HEK293T (cell line): Measurements from ENCODE around the gene CIART.
"Not testable (repeated sequence)": the region's sequence is repeated elsewhere in the genome, so short reads cannot be mapped to it uniquely, and the experiment has no call there.

Source experiments
- CTCF ChIA-PET: fragments of 350-600 bp; formaldehyde crosslinking; extraction: SDS; loops from one replicate; lab custom pipeline; 2021; ENCODE audit warnings: antibody characterized with exemption, inconsistent platforms; lab: Yijun Ruan, JAX
- POLR2A ChIA-PET: fragments of 350-600 bp; formaldehyde crosslinking; extraction: SDS; loops from one replicate; lab custom pipeline; 2020; ENCODE audit warnings: antibody characterized with exemption, inconsistent platforms; lab: Yijun Ruan, JAX
- DNase-seq: peaks from one replicate; pipeline ENCODE4 v3.0.0; 2012; ENCODE audit warnings: mixed read lengths; ENCODE audit errors: extremely low spot score
- ARNT ChIP-seq: fragments of 450-650 bp; IDR thresholded peaks from 2 replicates; pipeline ENCODE4 v1.6.1; 2017; ENCODE audit warnings: mild to moderate bottlenecking
- BHLHE40 ChIP-seq: fragments of 450-650 bp; IDR thresholded peaks from 2 replicates; pipeline ENCODE4 v1.6.1; 2016; ENCODE audit warnings: mild to moderate bottlenecking, moderate library complexity, borderline replicate concordance
- CTBP1 ChIP-seq: fragments of 450-650 bp; IDR thresholded peaks from 2 replicates; pipeline ENCODE4 v1.6.1; 2016; ENCODE audit warnings: borderline replicate concordance
- ELF4 ChIP-seq: fragments of 450-650 bp; IDR thresholded peaks from 2 replicates; pipeline ENCODE4 v1.6.1; 2017; ENCODE audit warnings: antibody characterized with exemption
- FOXA1 ChIP-seq: fragments of 450-650 bp; IDR thresholded peaks from 2 replicates; pipeline ENCODE4 v1.6.1; 2016; ENCODE audit warnings: mild to moderate bottlenecking
- FOXK2 ChIP-seq: fragments of 450-650 bp; IDR thresholded peaks from 2 replicates; pipeline ENCODE4 v1.6.1; 2016; ENCODE audit warnings: mild to moderate bottlenecking
- FOXM1 ChIP-seq: fragments of 450-650 bp; IDR thresholded peaks from 2 replicates; pipeline ENCODE4 v1.6.1; 2017; ENCODE audit warnings: mild to moderate bottlenecking, borderline replicate concordance
- HDGF ChIP-seq: fragments of 450-650 bp; IDR thresholded peaks from 2 replicates; pipeline ENCODE4 v1.6.1; 2017; ENCODE audit warnings: antibody characterized with exemption, borderline replicate concordance
- L3MBTL2 ChIP-seq: fragments of 450-650 bp; conservative IDR thresholded peaks from 2 replicates; pipeline ENCODE4 v1.6.1; 2016; ENCODE audit warnings: mild to moderate bottlenecking
- LEF1 ChIP-seq: fragments of 450-650 bp; IDR thresholded peaks from 2 replicates; pipeline ENCODE4 v1.6.1; 2017; ENCODE audit warnings: mild to moderate bottlenecking, borderline replicate concordance
- NFRKB ChIP-seq: fragments of 450-650 bp; IDR thresholded peaks from 2 replicates; pipeline ENCODE4 v1.6.1; 2016; ENCODE audit warnings: mild to moderate bottlenecking, moderate library complexity
- PKNOX1 ChIP-seq: fragments of 450-650 bp; IDR thresholded peaks from 2 replicates; pipeline ENCODE4 v1.6.1; 2016
- SP1 ChIP-seq: fragments of 450-650 bp; IDR thresholded peaks from 2 replicates; pipeline ENCODE4 v1.6.1; 2017
- SUZ12 ChIP-seq: fragments of 450-650 bp; IDR thresholded peaks from 2 replicates; pipeline ENCODE4 v1.6.1; 2016; ENCODE audit warnings: mild to moderate bottlenecking
- TARDBP ChIP-seq: fragments of 450-650 bp; IDR thresholded peaks from 2 replicates; pipeline ENCODE4 v1.6.1; 2016
- ZNF384 ChIP-seq: fragments of 450-650 bp; IDR thresholded peaks from 2 replicates; pipeline ENCODE4 v1.6.1; 2016

Gene CIART

GRCh38 chr1:150281758-150282557 lies at the start of gene CIART:
Gene CIART (plus strand): TSS chr1:150282554. CDS start chr1:150283268, 714 bp downstream.
- DNase-seq = peak; percentile 88
- POLR2A ChIA-PET = interaction anchor here (1.3 to 2.0 kb wide), 4 partner anchors 9 to 26 kb away, joined by 3 to 10 read pairs (median 4); partner anchors contain the start of genes C1orf54 and CA14
- CTCF ChIA-PET = interaction anchor here (0.6 to 4.4 kb wide), 4 partner anchors 9 to 25 kb away, joined by 3 to 38 read pairs (median 7); partner anchors contain the start of genes C1orf54 and CA14
- TF ChIP-seq BHLHE40 = 0 out of 2 replicates have a peak, but pooled peaks have one; percentile 32
- no peak for TF ChIP-seq TARDBP
- TF ChIP-seq PKNOX1 = peak; percentile 17; the same call in 1 of the 2 replicates
- TF ChIP-seq ZNF384 = no peak
- TF ChIP-seq NFRKB = no peak
- no peak for TF ChIP-seq SP1
- TF ChIP-seq HDGF = no peak
- no peak for TF ChIP-seq FOXK2
- TF ChIP-seq L3MBTL2 = peak; percentile 91
- no peak for TF ChIP-seq FOXA1

- POLR2A ChIA-PET = interaction anchor here (1.0 to 1.6 kb wide), 4 partner anchors 8 to 346 kb away, joined by 3 to 8 read pairs (median 6); partner anchors contain the start of gene RPRD2
- DNase-seq = not testable (repeated sequence)
- CTCF ChIA-PET = interaction anchor here (0.7 to 1.0 kb wide), 2 partner anchors 20 to 331 kb away, joined by 3 read pairs; no protein-coding TSS in a partner anchor
Measured at GRCh38 chr1:150232921-150233320, 49.4 kb upstream of the CIART start.

GRCh38 chr1:150233359-150234308 lies 48.7 kb upstream of the CIART start:
- no peak for DNase-seq
- ChIA-PET CTCF (interaction anchor here (0.7 to 1.0 kb wide), 2 partner anchors 20 to 330 kb away, joined by 3 read pairs; no protein-coding TSS in a partner anchor), POLR2A (interaction anchor here (0.8 to 1.6 kb wide), 6 partner anchors 8 to 385 kb away, joined by 3 to 8 read pairs (median 4); partner anchors contain the start of gene RPRD2)
- TF ChIP-seq SUZ12 = no peak
- no peak for TF ChIP-seq BHLHE40
- TF ChIP-seq SP1 = no peak
- TF ChIP-seq FOXA1 = no peak
- TF ChIP-seq L3MBTL2 = no peak
- TF ChIP-seq ELF4 = no peak
- no peak for TF ChIP-seq FOXK2
- no peak for TF ChIP-seq LEF1
- TF ChIP-seq NFRKB = no peak
- TF ChIP-seq HDGF = no peak
- no peak for TF ChIP-seq ZNF384
- TF ChIP-seq FOXM1 = no peak
- TF ChIP-seq TARDBP = no peak
- TF ChIP-seq PKNOX1 = no peak
- TF ChIP-seq ARNT = no peak
- no peak for TF ChIP-seq CTBP1

GRCh38 chr1:150234309-150234565 lies 48.1 kb upstream of the CIART start:
- no peak for TF ChIP-seq BHLHE40
- TF ChIP-seq SUZ12 = no peak
- no peak for TF ChIP-seq HDGF
- no peak for TF ChIP-seq L3MBTL2
- TF ChIP-seq PKNOX1 = no peak
- TF ChIP-seq NFRKB = no peak
- TF ChIP-seq ARNT = no peak
- TF ChIP-seq ZNF384 = peak; percentile 95
- ChIA-PET POLR2A (interaction anchor here (0.8 to 1.6 kb wide), 5 partner anchors 9 to 385 kb away, joined by 3 to 8 read pairs (median 4); partner anchors contain the start of gene RPRD2), CTCF (no interaction called here)
- DNase-seq = no peak

- ChIA-PET CTCF (no interaction called here), POLR2A (interaction anchor here (0.8 to 1.5 kb wide), 4 partner anchors 9 to 386 kb away, joined by 3 to 8 read pairs (median 3); no protein-coding TSS in a partner anchor)
- DNase-seq = peak; percentile 71
- TF ChIP-seq L3MBTL2 (peak; percentile 74), SUZ12 (no peak), SP1 (no peak), ARNT (no peak), FOXM1 (no peak; the same call in 1 of the 2 replicates), PKNOX1 (peak; percentile 47; the same call in 1 of the 2 replicates), ZNF384 (no peak), FOXA1 (no peak), ELF4 (no peak)
Measured at GRCh38 chr1:150234566-150235293, 47.6 kb upstream of the CIART start.
